HepG2 (cell line): Measurements from ENCODE around the gene MYBL2. TPM values are rescaled to one million over a fixed set of nuclear protein-coding genes. Genes with fewer than 3 reads are reported as not detected.

Experiments
- ETV6 ChIP-seq: sonication (generic); formaldehyde crosslinking; conservative IDR thresholded peaks from 2 replicates; pipeline ENCODE4 v1.4.0; 2020; ENCODE audit warnings: missing genetic modification reagents
- U2AF2 ChIP-seq: fragments of 200-400 bp; formaldehyde crosslinking; IDR thresholded peaks from 2 replicates; pipeline ENCODE4 v1.6.1; 2017; ENCODE audit warnings: low read depth, mild to moderate bottlenecking, low read length
- ZBTB33 ChIP-seq: sonication (generic); formaldehyde crosslinking; IDR thresholded peaks from 2 replicates; pipeline ENCODE4 v1.4.0; 2020; ENCODE audit warnings: missing genetic modification reagents
- ZNF10 ChIP-seq: sonication (generic); formaldehyde crosslinking; IDR thresholded peaks from 2 replicates; pipeline ENCODE4 v1.4.0; 2020; ENCODE audit warnings: mild to moderate bottlenecking, low read depth, missing genetic modification reagents, borderline replicate concordance
- polyA plus RNA-seq, 8 experiments: library from polyadenylated mRNA; depleted of rRNA in 3 of 8; stranded (reverse) in 7 of 8; unstranded in 1 of 8; fragments of >200 nt; fragmentation: Illumina TruSeq in 4 of 8; extraction: Trizol in 4 of 8; gene quantifications; 2 replicates each; pipeline versions ENCODE4 v1.2.1 to v1.2.3, GENCODE V29; 2011 to 2016; ENCODE audit warnings: low read depth in 4 of 8, missing spikeins in 1 of 8, mixed read lengths in 1 of 8; ENCODE audit not compliant: insufficient read depth in 1 of 8
- total RNA-seq, 5 experiments: library from RNA; depleted of rRNA; stranded (reverse); fragments of >200 nt; fragmentation: Illumina TruSeq; extraction: Trizol; gene quantifications; 2 replicates each; pipeline ENCODE4 v1.2.3, GENCODE V29; 2016; ENCODE audit warnings: low read depth in 1 of 5
- TF ChIP-seq, protein P1 (sequence below): sonication (generic); formaldehyde crosslinking; IDR thresholded peaks from 2 replicates; pipeline ENCODE4 v1.4.0; 2020; ENCODE audit warnings: missing genetic modification reagents, mild to moderate bottlenecking, borderline replicate concordance
- TF ChIP-seq, protein P2 (sequence below): sonication (generic); formaldehyde crosslinking; IDR thresholded peaks from 2 replicates; pipeline ENCODE4 v1.4.0; 2020; ENCODE audit warnings: missing genetic modification reagents
- TF ChIP-seq, protein P3 (sequence below): sonication (generic); formaldehyde crosslinking; IDR thresholded peaks from 2 replicates; pipeline ENCODE4 v1.4.0; 2020; ENCODE audit warnings: mild to moderate bottlenecking, low read depth, missing genetic modification reagents
- TF ChIP-seq, protein P4 (sequence below): sonication (generic); formaldehyde crosslinking; IDR thresholded peaks from 2 replicates; pipeline ENCODE4 v1.4.0; 2020; ENCODE audit warnings: mild to moderate bottlenecking, missing genetic modification reagents
- TF ChIP-seq, protein P5 (sequence below): sonication (generic); formaldehyde crosslinking; IDR thresholded peaks from 2 replicates; pipeline ENCODE4 v1.4.0; 2020; ENCODE audit warnings: missing genetic modification reagents, borderline replicate concordance

MYBL2 gene
- total and polyA plus RNA-seq, 2 of the 13 experiments (the other 11 are each of a cell fraction or from before 2014, with no cell fraction given) = 11.9 to 66.2 TPM

- TF ChIP-seq, protein P1, sequence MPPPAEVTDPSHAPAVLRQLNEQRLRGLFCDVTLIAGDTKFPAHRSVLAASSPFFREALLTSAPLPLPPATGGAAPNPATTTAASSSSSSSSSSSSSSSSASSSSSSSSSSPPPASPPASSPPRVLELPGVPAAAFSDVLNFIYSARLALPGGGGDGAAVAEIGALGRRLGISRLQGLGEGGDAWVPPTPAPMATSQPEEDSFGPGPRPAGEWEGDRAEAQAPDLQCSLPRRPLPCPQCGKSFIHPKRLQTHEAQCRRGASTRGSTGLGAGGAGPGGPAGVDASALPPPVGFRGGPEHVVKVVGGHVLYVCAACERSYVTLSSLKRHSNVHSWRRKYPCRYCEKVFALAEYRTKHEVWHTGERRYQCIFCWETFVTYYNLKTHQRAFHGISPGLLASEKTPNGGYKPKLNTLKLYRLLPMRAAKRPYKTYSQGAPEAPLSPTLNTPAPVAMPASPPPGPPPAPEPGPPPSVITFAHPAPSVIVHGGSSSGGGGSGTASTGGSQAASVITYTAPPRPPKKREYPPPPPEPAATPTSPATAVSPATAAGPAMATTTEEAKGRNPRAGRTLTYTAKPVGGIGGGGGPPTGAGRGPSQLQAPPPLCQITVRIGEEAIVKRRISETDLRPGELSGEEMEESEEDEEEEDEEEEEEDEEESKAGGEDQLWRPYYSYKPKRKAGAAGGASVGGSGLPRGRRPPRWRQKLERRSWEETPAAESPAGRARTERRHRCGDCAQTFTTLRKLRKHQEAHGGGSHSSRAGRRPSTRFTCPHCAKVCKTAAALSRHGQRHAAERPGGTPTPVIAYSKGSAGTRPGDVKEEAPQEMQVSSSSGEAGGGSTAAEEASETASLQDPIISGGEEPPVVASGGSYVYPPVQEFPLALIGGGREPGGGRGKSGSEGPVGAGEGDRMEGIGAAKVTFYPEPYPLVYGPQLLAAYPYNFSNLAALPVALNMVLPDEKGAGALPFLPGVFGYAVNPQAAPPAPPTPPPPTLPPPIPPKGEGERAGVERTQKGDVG = peak; percentile 53; the same call in 1 of the 2 replicates
- TF ChIP-seq, protein P2, sequence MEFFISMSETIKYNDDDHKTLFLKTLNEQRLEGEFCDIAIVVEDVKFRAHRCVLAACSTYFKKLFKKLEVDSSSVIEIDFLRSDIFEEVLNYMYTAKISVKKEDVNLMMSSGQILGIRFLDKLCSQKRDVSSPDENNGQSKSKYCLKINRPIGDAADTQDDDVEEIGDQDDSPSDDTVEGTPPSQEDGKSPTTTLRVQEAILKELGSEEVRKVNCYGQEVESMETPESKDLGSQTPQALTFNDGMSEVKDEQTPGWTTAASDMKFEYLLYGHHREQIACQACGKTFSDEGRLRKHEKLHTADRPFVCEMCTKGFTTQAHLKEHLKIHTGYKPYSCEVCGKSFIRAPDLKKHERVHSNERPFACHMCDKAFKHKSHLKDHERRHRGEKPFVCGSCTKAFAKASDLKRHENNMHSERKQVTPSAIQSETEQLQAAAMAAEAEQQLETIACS (CRISPR knock-in tag) = peak; percentile 48; the same call in 1 of the 2 replicates
- TF ChIP-seq, protein P3, sequence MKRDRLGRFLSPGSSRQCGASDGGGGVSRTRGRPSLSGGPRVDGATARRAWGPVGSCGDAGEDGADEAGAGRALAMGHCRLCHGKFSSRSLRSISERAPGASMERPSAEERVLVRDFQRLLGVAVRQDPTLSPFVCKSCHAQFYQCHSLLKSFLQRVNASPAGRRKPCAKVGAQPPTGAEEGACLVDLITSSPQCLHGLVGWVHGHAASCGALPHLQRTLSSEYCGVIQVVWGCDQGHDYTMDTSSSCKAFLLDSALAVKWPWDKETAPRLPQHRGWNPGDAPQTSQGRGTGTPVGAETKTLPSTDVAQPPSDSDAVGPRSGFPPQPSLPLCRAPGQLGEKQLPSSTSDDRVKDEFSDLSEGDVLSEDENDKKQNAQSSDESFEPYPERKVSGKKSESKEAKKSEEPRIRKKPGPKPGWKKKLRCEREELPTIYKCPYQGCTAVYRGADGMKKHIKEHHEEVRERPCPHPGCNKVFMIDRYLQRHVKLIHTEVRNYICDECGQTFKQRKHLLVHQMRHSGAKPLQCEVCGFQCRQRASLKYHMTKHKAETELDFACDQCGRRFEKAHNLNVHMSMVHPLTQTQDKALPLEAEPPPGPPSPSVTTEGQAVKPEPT (CRISPR knock-in tag) = 0 out of 2 replicates have a peak, but pooled peaks have one; percentile 59
- TF ChIP-seq, protein P4, sequence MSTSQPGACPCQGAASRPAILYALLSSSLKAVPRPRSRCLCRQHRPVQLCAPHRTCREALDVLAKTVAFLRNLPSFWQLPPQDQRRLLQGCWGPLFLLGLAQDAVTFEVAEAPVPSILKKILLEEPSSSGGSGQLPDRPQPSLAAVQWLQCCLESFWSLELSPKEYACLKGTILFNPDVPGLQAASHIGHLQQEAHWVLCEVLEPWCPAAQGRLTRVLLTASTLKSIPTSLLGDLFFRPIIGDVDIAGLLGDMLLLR (CRISPR knock-in tag) = peak; percentile 40; the same call in 1 of the 2 replicates
- no peak; the same call in 1 of the 2 replicates for TF ChIP-seq ETV6 (CRISPR knock-in tag)
- TF ChIP-seq U2AF2 = 0 out of 2 replicates have a peak, but pooled peaks have one; percentile 51
- no peak for TF ChIP-seq ZNF10 (CRISPR knock-in tag)
- TF ChIP-seq, protein P5, sequence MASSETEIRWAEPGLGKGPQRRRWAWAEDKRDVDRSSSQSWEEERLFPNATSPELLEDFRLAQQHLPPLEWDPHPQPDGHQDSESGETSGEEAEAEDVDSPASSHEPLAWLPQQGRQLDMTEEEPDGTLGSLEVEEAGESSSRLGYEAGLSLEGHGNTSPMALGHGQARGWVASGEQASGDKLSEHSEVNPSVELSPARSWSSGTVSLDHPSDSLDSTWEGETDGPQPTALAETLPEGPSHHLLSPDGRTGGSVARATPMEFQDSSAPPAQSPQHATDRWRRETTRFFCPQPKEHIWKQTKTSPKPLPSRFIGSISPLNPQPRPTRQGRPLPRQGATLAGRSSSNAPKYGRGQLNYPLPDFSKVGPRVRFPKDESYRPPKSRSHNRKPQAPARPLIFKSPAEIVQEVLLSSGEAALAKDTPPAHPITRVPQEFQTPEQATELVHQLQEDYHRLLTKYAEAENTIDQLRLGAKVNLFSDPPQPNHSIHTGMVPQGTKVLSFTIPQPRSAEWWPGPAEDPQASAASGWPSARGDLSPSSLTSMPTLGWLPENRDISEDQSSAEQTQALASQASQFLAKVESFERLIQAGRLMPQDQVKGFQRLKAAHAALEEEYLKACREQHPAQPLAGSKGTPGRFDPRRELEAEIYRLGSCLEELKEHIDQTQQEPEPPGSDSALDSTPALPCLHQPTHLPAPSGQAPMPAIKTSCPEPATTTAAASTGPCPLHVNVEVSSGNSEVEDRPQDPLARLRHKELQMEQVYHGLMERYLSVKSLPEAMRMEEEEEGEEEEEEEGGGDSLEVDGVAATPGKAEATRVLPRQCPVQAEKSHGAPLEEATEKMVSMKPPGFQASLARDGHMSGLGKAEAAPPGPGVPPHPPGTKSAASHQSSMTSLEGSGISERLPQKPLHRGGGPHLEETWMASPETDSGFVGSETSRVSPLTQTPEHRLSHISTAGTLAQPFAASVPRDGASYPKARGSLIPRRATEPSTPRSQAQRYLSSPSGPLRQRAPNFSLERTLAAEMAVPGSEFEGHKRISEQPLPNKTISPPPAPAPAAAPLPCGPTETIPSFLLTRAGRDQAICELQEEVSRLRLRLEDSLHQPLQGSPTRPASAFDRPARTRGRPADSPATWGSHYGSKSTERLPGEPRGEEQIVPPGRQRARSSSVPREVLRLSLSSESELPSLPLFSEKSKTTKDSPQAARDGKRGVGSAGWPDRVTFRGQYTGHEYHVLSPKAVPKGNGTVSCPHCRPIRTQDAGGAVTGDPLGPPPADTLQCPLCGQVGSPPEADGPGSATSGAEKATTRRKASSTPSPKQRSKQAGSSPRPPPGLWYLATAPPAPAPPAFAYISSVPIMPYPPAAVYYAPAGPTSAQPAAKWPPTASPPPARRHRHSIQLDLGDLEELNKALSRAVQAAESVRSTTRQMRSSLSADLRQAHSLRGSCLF (CRISPR knock-in tag) = no peak
- peak; percentile 58 for TF ChIP-seq ZBTB33 (CRISPR knock-in tag)
These were observed at the start of gene MYBL2 (continued) for GRCh38 chr20:43666376-43667328.
